DMS153 treated with DMSO at 0.1 percent for 48 hours (cell line): Measurements from ENCODE around the gene PPP4R2.
"Not testable (repeated sequence)": the region's sequence is repeated elsewhere in the genome, so short reads cannot be mapped to it uniquely, and the experiment has no call there.

Experiments
- DNase-seq: peaks from one replicate; lab custom pipeline; 2025; ENCODE audit not compliant: unreplicated experiment; lab: John Stamatoyannopoulos, UW

The PPP4R2 gene

DNA sequence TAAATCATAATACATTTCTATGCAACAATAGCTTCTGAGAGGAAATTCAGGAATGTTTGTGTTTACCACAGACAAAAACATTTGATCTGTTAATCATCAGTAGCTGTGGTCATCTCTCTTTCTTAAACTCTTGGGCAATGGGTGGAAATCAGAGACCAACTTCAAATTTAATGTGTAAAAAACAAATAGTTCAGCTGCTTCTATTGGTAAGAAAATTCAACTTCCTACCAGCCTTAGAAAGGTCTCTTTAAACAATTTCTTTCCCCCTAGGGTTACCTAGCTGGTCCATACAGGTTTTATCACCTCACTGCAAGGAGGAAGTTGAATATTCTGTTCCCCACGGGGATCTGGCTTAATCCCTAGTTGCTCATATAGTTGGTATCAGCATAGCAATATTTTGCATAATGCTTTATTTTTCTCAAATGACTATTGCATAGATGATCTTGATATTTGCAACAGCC, 20.3 kb upstream of the PPP4R2 start:
- DNase-seq = no peak

DNA sequence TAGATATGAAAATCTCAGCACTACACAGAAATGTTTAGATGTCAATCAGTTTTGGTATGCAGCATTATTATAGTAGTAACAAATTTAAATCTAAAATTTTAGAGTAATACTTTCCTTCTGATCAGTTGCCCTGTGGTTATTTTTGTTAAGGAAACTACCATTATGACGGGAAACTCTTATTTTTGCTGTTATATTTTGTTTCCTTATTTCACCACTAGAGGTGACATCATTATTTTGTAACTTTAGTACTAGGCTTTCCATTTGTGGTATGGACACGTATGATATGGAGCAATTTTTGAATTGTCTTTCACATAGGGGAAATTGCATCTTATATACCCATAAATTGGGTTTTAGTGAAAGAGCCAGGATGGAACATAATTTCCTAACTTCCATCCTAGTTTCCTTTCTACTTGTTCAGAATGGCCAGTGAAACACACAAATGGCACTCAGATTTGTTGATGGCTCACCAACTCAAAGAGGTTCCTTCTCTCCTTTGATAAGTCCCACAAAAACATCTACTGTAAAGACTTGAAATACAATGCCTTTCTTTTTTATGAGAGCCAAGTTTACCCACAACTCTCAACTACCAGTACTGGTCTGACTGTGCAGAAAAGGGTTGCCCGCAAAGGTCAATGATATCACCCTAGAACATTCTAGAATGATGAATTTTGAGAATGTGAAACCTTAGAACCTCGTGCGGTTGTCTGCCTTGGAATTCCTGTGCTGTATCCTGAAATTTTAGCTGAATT, 19.4 kb upstream of the PPP4R2 start:
- no peak for DNase-seq

DNA sequence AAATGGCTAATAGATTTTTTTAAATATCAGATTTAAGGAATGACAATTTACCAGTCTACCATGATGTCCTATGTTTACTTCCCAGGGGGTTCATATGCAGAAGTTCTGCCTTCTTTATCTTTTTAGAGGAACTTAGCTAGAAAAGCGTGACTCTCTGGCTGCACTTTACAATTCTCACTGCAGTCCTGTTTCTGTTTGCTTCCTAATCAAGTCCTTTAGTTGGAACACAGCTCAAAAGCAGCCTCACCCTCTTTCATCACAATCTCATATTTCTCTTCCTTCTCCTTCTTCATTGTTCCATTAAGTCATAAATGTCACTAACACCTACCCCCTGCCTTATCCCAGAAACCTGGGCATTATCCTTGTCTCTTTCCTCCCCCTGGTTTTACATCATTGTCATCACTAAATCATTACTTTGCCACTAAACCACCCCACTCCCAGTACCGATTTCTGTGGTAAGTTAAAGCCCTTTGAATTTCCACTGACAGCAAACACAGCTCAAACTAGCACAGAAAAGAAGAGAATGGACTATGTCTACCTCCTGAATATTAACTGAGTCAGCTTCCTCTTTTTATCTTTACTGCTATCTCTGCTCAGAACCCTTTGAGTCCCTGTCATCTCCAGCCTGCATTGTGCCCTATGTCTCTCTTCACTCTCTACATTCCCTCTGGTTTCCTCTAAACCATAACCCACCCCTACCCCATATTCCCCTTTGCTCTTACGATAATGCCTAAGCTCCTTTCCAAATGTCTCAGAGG, 13.8 kb upstream of the PPP4R2 start:
- DNase-seq = no peak

DNA sequence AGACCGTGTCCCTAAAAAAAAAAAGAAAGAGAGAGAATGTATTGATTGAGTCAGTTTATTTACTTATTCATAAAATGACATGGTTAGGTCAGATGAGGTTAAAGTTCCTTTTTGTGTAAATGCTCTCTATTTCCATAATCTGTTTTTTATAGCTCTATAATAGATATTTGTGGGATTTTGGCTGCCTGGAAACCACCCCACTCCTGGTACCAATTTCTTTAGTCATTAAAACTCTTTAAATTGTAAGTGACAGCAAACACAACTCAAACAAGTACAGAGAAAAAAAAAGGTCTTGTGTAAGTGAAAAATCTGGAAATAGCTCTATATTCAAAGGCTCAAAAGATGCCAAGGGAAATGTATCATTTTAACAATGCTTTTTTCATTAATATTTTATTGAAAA, 11.0 kb upstream of the PPP4R2 start:
- DNase-seq = no peak

DNA sequence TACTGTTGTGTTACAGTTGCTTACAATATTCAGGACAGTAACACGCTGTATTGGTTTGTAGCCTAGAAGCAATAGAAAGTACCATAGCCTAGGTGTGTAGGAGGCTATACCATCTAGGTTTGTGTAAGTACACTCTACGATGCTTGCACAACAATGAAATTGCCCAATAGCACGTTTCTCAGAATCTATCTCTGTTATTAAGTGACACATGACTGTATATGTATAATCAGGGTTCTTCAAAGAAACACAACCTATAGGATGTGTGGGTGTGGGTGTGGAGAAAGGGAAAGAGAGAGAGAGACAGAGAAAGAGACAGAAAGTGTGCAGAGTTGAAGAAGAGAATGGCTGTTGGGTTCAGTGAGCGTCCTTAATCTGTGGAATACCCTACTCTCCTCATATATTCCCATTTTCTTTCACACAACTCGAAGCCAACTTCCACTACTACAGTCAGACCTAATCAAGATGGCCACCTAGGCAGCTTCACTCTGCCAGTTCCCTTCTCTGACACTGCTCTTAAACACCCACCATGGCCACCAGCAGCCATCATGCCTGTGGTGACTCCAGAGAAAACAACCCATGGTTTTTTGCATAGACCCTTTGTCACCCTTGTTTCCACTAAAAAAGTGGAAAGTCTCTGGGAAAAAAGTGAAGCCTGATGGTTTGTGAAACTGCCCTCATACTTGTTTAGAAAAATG, 5.8 kb upstream of the PPP4R2 start:
- DNase-seq = no peak

DNA sequence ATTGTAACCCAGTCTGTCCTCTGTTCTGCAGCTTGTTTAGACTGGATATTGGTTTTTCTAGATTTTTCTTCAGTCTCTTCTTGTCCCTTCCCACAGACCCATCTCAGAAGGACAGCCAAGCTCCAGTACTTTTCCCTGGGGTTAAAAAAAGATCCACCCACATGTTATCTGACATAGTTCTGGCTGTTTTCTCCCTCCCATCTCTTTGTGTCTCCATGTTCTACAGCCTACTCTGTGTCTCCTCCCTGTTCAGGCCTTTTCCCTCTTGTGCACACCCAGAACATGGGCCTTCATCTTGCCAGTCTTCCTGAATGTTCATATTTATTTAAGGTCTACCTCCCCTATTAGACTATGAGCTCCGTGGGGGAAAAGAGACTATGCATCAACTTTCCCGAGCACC, 5.1 kb upstream of the PPP4R2 start:
- DNase-seq = no peak

DNA sequence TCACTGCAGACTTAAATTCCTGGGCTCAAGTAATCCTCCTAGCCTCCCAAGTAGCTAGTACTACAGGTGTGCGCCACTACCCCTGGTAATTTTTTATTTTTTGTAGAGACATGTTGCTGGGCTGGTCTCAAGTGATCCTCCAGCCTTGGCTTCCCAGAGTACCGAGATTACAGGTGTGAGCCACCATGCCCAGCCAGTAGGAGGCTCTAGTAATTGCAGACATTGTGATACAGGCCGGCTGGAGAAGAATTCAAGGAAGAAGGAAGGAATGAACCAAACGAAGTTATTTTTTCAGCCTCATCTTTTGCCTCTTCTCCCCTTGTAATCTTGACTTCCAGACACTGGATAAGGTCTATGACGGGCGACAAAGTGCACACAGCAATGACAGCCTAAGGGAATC, 3.2 kb upstream of the PPP4R2 start:
- DNase-seq = no peak

DNA sequence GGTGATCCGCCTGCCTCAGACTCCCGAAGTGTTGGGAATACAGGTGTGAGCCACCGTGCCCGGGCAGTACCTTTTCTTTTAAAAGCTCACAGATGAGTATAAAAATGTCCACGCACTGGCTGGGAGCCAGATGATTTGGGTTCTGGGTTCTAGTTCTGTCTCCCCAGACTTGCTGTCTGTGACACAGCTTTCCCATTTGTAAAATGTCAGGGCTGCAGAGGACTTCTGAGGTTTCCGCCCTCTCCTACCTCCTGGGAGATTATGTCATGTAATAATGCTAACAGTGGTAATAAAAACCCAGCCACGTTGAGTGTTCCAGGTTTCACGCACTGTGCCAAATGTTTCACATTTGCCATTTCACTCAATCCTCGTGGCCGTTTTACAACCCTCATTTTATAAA, 1.3 kb upstream of the PPP4R2 start:
- no peak for DNase-seq

DNA sequence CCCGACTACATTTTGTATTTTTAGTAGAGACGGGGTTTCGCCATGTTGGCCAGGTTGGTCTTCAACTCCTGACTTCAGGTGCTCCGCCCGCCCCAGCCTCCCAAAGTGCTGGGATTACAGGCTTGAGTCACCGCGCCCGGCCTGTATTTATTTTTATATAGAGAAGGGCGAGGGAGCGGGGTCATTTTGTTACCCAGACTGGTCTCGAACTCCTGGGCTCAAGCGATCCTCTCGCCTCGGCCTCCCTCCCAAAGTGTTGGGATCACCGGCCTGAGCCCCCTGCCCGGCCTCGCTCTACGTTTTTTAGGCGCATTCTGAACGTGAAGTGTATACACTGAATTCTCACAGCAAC, 514 bp upstream of the PPP4R2 start:
- DNase-seq = no peak

DNA sequence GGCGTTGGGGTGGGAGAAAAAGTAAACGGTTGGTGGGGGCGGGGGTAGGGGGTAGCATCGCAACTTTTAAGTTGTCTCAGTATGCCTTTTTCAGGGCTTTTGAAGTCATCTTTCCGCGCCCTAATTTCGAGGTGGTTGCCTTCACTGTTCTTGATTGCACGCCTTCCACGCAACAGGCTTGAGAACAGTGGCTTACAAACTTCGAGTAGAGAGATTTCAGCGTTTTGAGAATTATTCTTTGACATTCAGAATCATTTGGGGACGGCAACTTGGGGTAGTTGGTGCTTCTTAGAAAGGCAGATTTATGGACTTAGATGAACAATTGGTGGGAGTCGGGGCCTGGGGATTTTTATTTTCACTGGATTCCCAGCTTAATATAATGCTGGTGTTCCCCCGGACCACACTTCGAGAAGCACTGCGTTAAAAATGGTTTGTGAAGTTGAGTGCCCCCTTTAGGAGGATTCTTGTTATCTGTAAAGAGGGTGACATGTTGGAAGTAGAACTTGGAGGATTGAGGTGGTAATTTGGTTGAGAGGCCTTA, 880 bp downstream of the PPP4R2 start:
- DNase-seq = no peak

DNA sequence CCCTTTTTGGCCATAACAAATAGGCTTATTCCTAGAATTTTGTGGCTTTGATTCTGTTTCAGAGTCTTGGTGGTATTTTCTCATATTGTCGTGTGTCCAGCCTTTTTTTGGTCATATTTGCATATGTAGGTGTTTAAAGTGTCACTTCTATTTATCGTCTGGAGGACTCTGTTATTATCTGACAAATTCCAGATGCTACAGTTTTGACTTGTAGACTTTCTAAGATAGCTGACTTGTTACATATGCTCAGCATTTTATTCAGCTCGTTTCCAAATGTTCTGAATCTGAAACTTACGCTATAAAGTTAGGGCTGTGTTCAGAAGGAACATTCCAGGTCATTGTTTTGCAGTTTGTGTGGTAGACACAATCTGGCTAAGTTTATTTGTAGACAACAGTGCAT, 1.9 kb downstream of the PPP4R2 start:
- DNase-seq = no peak

DNA sequence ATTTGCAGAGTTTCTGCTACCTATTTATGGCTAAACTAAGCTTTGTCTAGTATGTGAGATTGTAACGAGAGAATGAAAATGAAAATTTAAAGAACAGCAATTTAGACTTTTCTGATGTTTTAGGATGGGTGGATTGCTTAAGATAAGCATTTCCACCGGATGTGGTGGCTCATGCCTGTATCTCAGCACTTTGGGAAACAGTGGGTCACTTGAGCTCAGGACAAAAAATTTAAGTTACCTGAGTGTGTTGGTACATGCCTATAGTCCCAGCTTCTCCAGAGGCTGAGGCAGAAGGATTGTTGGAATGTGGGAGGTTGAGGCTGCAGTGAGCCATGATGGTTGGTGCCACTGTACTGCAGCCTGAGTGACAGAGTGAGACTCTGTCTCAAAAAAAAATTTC, 3.3 kb downstream of the PPP4R2 start:
- no peak for DNase-seq

DNA sequence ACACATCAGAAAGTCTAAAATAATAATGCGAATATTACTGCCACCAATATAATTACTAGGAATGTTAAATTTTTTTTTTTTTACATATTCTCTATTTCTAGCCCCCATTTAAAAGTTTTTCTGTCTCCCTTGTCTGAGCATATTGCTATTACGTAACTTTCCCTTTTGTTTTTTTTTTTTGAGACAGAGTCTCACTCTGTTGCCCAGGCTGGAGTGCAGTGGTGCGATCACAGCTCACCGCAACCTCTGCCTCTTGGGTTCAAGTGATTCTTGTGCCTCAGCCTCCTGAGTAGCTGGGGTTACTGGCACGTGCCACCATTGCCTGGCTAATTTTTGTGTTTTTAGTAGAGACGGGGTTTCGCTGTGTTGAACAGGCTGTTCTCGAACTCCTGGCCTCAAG, 6.4 kb downstream of the PPP4R2 start:
- DNase-seq = not testable (repeated sequence)

DNA sequence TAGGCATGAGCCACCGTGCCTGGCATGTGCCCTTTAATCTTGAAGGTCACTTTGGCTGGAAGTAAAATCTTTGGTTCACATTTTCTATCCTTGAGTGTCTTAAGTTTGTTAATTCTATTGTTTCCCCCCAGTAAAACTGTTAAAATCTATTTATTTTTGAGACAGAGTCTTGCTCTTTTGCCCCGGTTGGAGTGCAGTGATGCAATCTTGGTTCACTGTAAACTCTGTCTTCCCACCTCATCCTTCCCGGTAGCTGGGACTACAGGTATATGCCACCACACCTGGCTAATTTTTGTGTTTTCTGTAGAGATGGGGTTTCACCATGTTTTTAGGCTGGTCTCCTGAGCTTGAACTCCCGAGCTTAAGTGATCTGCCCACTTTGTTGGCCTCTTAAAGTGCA, 7.7 kb downstream of the PPP4R2 start:
- no peak for DNase-seq

DNA sequence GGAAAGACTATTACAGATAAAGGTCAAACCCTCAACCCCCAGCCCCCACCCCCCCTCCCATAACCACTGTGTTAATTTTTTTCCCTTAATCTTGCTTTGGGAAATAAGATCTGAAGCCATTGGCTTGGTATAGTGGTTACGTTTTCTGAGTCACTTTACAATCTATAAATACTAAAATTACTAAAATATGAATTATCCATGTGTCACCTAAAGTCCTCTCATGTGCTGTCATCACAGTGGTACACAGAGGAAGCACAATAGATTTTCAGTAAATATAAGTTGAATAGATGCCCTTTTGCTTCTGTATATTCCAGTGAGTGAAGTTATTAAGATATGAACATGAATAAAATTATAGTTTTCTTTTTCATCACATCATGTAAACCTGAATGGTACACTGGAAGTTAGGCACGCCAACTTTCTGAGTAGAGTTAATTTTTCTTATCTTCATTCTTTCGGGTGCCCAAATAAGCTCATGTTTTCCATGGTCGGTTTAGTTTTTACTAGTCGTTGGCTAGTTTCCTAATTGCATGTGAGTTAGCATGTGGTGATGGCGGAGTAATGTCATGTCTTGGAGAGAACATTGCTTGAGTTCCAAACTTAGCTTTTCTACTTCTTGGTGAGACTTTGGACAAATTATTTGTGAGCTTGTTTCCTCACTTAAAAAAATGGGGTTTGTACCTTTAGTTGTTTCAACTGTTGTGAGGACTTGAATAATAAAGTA, 11.5 kb downstream of the PPP4R2 start:
- no peak for DNase-seq

DNA sequence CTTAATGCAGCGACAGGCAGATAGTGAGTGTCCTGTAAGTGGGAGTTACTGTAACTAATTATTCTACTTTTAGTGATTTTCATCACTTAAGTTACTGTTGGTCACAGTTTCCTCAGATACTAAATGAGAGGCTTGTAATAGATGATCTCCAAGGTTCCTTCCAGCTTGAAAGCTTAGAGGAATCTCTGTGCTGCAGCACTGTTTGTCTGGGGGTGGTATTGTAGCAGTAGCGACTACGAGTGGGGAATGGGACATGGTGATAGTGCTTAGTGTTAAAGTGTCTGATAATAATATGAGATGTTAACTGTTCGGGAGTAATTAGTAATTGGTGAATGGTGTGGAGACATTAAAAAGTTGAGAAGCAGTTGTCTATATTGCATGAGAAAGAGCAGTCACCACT, 12.4 kb downstream of the PPP4R2 start:
- DNase-seq = no peak

DNA sequence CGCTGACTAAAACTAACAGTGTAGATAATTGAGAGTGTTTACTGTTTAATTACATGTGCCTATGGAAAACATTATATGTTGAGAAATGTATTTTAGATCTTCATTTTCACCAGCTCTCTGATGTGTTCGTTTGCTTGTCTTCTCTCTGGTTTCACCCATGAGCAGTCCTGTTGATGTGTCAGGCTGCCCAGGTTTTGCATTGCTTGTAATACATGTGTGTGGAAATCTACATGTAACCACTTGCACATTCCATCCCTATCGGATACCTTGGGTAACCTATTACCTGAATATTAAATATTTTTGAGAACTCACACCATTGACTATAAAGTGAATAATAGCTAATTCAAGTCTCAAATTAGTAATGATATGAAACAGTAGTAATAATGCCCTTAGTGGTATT, 13.1 kb downstream of the PPP4R2 start:
- DNase-seq = no peak

DNA sequence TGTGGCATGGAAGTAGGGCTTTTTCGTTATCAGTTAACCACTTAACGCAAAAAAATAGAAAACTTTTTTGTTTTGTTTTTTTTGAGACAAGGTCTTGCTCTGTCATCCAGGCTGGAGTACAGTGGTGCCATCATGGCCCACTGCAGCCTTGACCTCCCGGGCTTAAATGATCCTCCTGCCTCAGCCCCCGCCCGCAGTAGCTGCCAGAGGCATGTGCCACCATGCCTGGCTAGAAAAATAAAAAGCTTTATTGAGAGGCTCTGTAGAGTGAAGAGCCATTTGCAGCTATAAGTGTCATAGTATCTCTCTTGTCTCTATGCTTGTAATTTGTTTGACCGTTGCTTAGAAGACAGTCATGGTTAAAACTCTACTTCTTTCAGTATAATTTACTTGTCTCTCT, 13.5 kb downstream of the PPP4R2 start:
- DNase-seq = no peak

DNA sequence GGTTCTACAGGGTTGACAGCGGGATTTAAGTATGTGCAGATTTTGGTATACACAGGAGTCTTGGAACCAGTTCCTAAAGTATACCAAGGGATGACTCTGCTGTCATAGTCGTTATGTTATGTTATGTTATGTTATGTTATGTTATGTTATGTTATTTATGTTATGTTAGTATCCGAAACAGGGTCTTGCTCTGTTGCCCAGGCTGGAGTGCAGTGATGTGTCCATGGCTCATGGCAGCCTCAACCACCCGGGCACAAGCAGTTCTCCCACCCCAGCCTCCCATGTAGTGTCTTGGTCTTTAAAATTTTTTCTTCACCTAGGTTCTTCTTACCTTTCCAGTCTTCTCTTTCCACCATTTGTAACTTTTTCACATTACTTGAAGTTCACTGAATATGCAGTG, 21.7 kb downstream of the PPP4R2 start:
- no peak for DNase-seq

DNA sequence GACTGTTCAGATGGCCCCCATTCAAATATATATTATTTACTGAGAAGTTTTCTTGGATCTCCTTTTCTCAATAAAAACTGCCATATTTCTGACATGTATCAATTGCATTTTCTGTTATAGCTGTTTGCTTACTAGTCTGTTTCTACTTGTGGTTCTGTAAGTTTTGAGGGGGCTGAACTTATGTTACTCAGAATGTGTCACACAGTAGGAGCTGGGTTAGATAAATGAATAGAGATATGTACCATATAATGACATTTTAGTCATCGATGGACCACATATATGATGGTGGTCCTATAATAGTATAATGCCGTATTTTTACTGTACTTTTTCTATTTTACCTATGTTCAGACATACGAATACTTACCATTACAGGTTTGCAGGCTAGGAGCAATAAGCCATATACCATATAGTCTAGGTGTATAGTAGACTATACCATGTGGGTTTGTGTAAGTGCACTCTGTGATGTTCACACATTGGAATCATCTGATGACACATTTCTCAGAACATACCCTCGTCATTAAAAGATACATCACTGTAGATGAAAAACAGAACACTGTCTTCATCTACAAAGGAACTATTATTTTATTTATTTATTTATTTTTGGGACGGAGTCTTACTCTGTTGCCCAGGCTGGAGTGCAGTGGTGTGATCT, 22.3 kb downstream of the PPP4R2 start:
- no peak for DNase-seq
